WTC11 (cell line): ENCODE measurements around the gene ELMO1. TPM values are rescaled to one million over a fixed set of nuclear protein-coding genes. Genes with fewer than 3 reads are reported as not detected.

Experiments used
- ATAC-seq: fragments of 200-7000 bp; cut with Tn5 transposase; 2 replicates; pipeline ENCODE4 v1.10.0; 2021; ENCODE audit warnings: mild to moderate bottlenecking, moderate library complexity
- CTCF ChIA-PET: fragments of 300-600 bp; sonication (Branson Sonifier 250); formaldehyde crosslinking; loops from one replicate; lab custom pipeline; 2021; ENCODE audit warnings: antibody characterized with exemption; lab: Charles Lee
- POLR2A ChIA-PET: fragments of 350-600 bp; sonication (Branson Sonifier 250); formaldehyde crosslinking; loops from one replicate; lab custom pipeline; 2021; ENCODE audit warnings: antibody characterized with exemption; lab: Charles Lee
- DNase-seq: peaks from one replicate; pipeline ENCODE4 v3.0.0; 2021; ENCODE audit warnings: low spot score
- H3K27ac Mint-ChIP-seq: 2 replicates; pipeline ENCODE4 v1.8.0; 2021; ENCODE audit warnings: mixed read lengths
- H3K27me3 Mint-ChIP-seq: 2 replicates; pipeline ENCODE4 v1.8.0; 2021; ENCODE audit warnings: low read depth, mild to moderate bottlenecking, moderate library complexity, mixed read lengths
- H3K36me3 Mint-ChIP-seq: 2 replicates; pipeline ENCODE4 v1.8.0; 2021; ENCODE audit warnings: mixed read lengths
- H3K4me1 Mint-ChIP-seq: 2 replicates; pipeline ENCODE4 v1.8.0; 2022; ENCODE audit warnings: mixed read lengths
- H3K4me3 Mint-ChIP-seq: 2 replicates; pipeline ENCODE4 v1.8.0; 2021; ENCODE audit warnings: mild to moderate bottlenecking, moderate library complexity, mixed read lengths
- H3K9me3 Mint-ChIP-seq: 2 replicates; pipeline ENCODE4 v1.8.0; 2021; ENCODE audit warnings: mixed read lengths
- FOXJ3 ChIP-seq: sonication (generic); formaldehyde crosslinking; IDR thresholded peaks from 2 replicates; pipeline ENCODE4 v1.9.0; 2021; ENCODE audit warnings: missing genetic modification reagents, mild to moderate bottlenecking, borderline replicate concordance
- GRHL2 ChIP-seq: fragments of 250-450 bp; sonication (Bioruptor Pico); IDR thresholded peaks from 2 replicates; pipeline ENCODE4 v1.8.0; 2022; ENCODE audit warnings: mild to moderate bottlenecking, moderate library complexity; ENCODE audit not compliant: insufficient replicate concordance, severe bottlenecking
- IRF1 ChIP-seq: sonication (generic); formaldehyde crosslinking; IDR thresholded peaks from 2 replicates; pipeline ENCODE4 v1.8.0; 2023; ENCODE audit warnings: missing genetic modification reagents
- JUN ChIP-seq: sonication (generic); formaldehyde crosslinking; IDR thresholded peaks from 2 replicates; pipeline ENCODE4 v1.8.0; 2023; ENCODE audit warnings: mild to moderate bottlenecking, missing genetic modification reagents
- NFATC4 ChIP-seq: fragments of 250-450 bp; sonication (Bioruptor Pico); IDR thresholded peaks from 2 replicates; pipeline ENCODE4 v1.9.0; 2021; ENCODE audit warnings: mild to moderate bottlenecking
- SMAD4 ChIP-seq: sonication (generic); formaldehyde crosslinking; IDR thresholded peaks from 2 replicates; pipeline ENCODE4 v1.8.0; 2022; ENCODE audit warnings: mild to moderate bottlenecking, missing genetic modification reagents
- TCF7 ChIP-seq: sonication (generic); formaldehyde crosslinking; IDR thresholded peaks from 2 replicates; pipeline ENCODE4 v1.8.0; 2022; ENCODE audit warnings: mild to moderate bottlenecking, low read depth, missing genetic modification reagents, moderate library complexity
- ZMAT4 ChIP-seq: fragments of 250-450 bp; sonication (Bioruptor Pico); IDR thresholded peaks from 2 replicates; pipeline ENCODE4 v1.9.0; 2021; ENCODE audit warnings: mild to moderate bottlenecking
- ZNF121 ChIP-seq: sonication (generic); formaldehyde crosslinking; IDR thresholded peaks from 2 replicates; pipeline ENCODE4 v1.8.0; 2023; ENCODE audit warnings: missing genetic modification reagents
- ZNF138 ChIP-seq: sonication (generic); formaldehyde crosslinking; conservative IDR thresholded peaks from 2 replicates; pipeline ENCODE4 v1.8.1; 2022; ENCODE audit warnings: mild to moderate bottlenecking, moderate library complexity, missing genetic modification reagents
- ZNF232 ChIP-seq: sonication (generic); formaldehyde crosslinking; IDR thresholded peaks from 2 replicates; pipeline ENCODE4 v1.8.0; 2022; ENCODE audit warnings: mild to moderate bottlenecking, missing genetic modification reagents
- ZNF671 ChIP-seq: fragments of 250-450 bp; sonication (Bioruptor Pico); IDR thresholded peaks from 2 replicates; pipeline ENCODE4 v1.8.0; 2021; ENCODE audit warnings: mild to moderate bottlenecking
- ZSCAN18 ChIP-seq: fragments of 250-450 bp; sonication (Bioruptor Pico); IDR thresholded peaks from 2 replicates; pipeline ENCODE4 v2.1.2; 2022; ENCODE audit warnings: mild to moderate bottlenecking, moderate library complexity
- total RNA-seq: library from RNA; stranded (reverse); gene quantifications from 3 replicates; pipeline ENCODE4 v1.2.3, GENCODE V29; 2021
- TF ChIP-seq, protein P1 (sequence below): sonication (generic); formaldehyde crosslinking; conservative IDR thresholded peaks from 2 replicates; pipeline ENCODE4 v1.8.1; 2022; ENCODE audit warnings: mild to moderate bottlenecking, missing genetic modification reagents
- TF ChIP-seq, protein P2 (sequence below): sonication (generic); formaldehyde crosslinking; IDR thresholded peaks from 2 replicates; pipeline ENCODE4 v1.8.1; 2023; ENCODE audit warnings: mild to moderate bottlenecking, missing genetic modification reagents, moderate library complexity
- TF ChIP-seq, protein P3 (sequence below): sonication (generic); formaldehyde crosslinking; IDR thresholded peaks from 2 replicates; pipeline ENCODE4 v1.8.1; 2022; ENCODE audit warnings: low read depth, missing genetic modification reagents, borderline replicate concordance
- TF ChIP-seq, protein P4 (sequence below): sonication (generic); formaldehyde crosslinking; IDR thresholded peaks from 2 replicates; pipeline ENCODE4 v1.8.1; 2022; ENCODE audit warnings: mild to moderate bottlenecking, moderate library complexity, missing genetic modification reagents
- TF ChIP-seq, protein P5 (sequence below): fragments of 250-450 bp; sonication (Bioruptor Pico); IDR thresholded peaks from 2 replicates; pipeline ENCODE4 v1.9.0; 2021; ENCODE audit warnings: mild to moderate bottlenecking, borderline replicate concordance
- TF ChIP-seq, protein P6 (sequence below): sonication (generic); formaldehyde crosslinking; IDR thresholded peaks from 2 replicates; pipeline ENCODE4 v1.8.0; 2022; ENCODE audit warnings: missing genetic modification reagents

The ELMO1 gene
- total RNA-seq, 1 experiment from 2014 or later: 19.4 TPM

GRCh38 chr7:37056234-37056912 is 392.3 kb downstream of the ELMO1 start:
- DNase-seq: no peak
- ATAC-seq: no peak
- Mint-ChIP-seq H3K4me3 (no peak overlapping the region), H3K9me3 (peaks cover 24% of the 10 kb centered on the region), H3K36me3 (no peaks in the 10 kb centered on the region), H3K27me3 (no peaks in the 10 kb centered on the region), H3K27ac (no peak overlapping the region), H3K4me1 (peaks cover 12% of the 10 kb centered on the region)
- ChIA-PET POLR2A (no interaction called here), CTCF (interaction anchor here (0.5 to 1.2 kb wide), 2 partner anchors 126 to 738 kb away, joined by 3 to 5 read pairs; no protein-coding TSS in a partner anchor)
- TF ChIP-seq ZNF121 (CRISPR knock-in tag) (no peak), JUN (CRISPR knock-in tag) (no peak), TCF7 (CRISPR knock-in tag) (no peak), ZNF232 (CRISPR knock-in tag) (no peak), ZNF671 (no peak), ZNF138 (no peak), SMAD4 (no peak), IRF1 (CRISPR knock-in tag) (no peak), ZSCAN18 (CRISPR knock-in tag) (no peak)
- TF ChIP-seq, protein P1, sequence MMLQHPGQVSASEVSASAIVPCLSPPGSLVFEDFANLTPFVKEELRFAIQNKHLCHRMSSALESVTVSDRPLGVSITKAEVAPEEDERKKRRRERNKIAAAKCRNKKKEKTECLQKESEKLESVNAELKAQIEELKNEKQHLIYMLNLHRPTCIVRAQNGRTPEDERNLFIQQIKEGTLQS: no peak
- TF ChIP-seq, protein P2, sequence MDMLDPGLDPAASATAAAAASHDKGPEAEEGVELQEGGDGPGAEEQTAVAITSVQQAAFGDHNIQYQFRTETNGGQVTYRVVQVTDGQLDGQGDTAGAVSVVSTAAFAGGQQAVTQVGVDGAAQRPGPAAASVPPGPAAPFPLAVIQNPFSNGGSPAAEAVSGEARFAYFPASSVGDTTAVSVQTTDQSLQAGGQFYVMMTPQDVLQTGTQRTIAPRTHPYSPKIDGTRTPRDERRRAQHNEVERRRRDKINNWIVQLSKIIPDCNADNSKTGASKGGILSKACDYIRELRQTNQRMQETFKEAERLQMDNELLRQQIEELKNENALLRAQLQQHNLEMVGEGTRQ: no peak
- TF ChIP-seq, protein P3, sequence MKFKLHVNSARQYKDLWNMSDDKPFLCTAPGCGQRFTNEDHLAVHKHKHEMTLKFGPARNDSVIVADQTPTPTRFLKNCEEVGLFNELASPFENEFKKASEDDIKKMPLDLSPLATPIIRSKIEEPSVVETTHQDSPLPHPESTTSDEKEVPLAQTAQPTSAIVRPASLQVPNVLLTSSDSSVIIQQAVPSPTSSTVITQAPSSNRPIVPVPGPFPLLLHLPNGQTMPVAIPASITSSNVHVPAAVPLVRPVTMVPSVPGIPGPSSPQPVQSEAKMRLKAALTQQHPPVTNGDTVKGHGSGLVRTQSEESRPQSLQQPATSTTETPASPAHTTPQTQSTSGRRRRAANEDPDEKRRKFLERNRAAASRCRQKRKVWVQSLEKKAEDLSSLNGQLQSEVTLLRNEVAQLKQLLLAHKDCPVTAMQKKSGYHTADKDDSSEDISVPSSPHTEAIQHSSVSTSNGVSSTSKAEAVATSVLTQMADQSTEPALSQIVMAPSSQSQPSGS (CRISPR knock-in tag): no peak

- no peak overlapping the region for H3K27ac Mint-ChIP-seq
- ATAC-seq: no peak
- CTCF ChIA-PET: no interaction called here
- TF ChIP-seq ZMAT4 (CRISPR knock-in tag) (no peak), GRHL2 (CRISPR knock-in tag) (no peak), FOXJ3 (no peak), NFATC4 (CRISPR knock-in tag) (no peak)
- TF ChIP-seq, protein P4, sequence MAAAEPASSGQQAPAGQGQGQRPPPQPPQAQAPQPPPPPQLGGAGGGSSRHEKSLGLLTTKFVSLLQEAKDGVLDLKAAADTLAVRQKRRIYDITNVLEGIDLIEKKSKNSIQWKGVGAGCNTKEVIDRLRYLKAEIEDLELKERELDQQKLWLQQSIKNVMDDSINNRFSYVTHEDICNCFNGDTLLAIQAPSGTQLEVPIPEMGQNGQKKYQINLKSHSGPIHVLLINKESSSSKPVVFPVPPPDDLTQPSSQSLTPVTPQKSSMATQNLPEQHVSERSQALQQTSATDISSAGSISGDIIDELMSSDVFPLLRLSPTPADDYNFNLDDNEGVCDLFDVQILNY (CRISPR knock-in tag): no peak
- TF ChIP-seq, protein P5, sequence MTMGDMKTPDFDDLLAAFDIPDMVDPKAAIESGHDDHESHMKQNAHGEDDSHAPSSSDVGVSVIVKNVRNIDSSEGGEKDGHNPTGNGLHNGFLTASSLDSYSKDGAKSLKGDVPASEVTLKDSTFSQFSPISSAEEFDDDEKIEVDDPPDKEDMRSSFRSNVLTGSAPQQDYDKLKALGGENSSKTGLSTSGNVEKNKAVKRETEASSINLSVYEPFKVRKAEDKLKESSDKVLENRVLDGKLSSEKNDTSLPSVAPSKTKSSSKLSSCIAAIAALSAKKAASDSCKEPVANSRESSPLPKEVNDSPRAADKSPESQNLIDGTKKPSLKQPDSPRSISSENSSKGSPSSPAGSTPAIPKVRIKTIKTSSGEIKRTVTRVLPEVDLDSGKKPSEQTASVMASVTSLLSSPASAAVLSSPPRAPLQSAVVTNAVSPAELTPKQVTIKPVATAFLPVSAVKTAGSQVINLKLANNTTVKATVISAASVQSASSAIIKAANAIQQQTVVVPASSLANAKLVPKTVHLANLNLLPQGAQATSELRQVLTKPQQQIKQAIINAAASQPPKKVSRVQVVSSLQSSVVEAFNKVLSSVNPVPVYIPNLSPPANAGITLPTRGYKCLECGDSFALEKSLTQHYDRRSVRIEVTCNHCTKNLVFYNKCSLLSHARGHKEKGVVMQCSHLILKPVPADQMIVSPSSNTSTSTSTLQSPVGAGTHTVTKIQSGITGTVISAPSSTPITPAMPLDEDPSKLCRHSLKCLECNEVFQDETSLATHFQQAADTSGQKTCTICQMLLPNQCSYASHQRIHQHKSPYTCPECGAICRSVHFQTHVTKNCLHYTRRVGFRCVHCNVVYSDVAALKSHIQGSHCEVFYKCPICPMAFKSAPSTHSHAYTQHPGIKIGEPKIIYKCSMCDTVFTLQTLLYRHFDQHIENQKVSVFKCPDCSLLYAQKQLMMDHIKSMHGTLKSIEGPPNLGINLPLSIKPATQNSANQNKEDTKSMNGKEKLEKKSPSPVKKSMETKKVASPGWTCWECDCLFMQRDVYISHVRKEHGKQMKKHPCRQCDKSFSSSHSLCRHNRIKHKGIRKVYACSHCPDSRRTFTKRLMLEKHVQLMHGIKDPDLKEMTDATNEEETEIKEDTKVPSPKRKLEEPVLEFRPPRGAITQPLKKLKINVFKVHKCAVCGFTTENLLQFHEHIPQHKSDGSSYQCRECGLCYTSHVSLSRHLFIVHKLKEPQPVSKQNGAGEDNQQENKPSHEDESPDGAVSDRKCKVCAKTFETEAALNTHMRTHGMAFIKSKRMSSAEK (CRISPR knock-in tag): no peak
- TF ChIP-seq, protein P1: no peak
- TF ChIP-seq, protein P6, sequence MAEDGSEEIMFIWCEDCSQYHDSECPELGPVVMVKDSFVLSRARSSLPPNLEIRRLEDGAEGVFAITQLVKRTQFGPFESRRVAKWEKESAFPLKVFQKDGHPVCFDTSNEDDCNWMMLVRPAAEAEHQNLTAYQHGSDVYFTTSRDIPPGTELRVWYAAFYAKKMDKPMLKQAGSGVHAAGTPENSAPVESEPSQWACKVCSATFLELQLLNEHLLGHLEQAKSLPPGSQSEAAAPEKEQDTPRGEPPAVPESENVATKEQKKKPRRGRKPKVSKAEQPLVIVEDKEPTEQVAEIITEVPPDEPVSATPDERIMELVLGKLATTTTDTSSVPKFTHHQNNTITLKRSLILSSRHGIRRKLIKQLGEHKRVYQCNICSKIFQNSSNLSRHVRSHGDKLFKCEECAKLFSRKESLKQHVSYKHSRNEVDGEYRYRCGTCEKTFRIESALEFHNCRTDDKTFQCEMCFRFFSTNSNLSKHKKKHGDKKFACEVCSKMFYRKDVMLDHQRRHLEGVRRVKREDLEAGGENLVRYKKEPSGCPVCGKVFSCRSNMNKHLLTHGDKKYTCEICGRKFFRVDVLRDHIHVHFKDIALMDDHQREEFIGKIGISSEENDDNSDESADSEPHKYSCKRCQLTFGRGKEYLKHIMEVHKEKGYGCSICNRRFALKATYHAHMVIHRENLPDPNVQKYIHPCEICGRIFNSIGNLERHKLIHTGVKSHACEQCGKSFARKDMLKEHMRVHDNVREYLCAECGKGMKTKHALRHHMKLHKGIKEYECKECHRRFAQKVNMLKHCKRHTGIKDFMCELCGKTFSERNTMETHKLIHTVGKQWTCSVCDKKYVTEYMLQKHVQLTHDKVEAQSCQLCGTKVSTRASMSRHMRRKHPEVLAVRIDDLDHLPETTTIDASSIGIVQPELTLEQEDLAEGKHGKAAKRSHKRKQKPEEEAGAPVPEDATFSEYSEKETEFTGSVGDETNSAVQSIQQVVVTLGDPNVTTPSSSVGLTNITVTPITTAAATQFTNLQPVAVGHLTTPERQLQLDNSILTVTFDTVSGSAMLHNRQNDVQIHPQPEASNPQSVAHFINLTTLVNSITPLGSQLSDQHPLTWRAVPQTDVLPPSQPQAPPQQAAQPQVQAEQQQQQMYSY (CRISPR knock-in tag): no peak
Observed at GRCh38 chr7:37054624-37055241, 393.9 kb downstream of the ELMO1 start.

More at GRCh38 chr7:37054624-37055241, 393.9 kb downstream of the ELMO1 start:
- no peak for DNase-seq
- Mint-ChIP-seq H3K36me3 (no peaks in the 10 kb centered on the region), H3K27me3 (no peaks in the 10 kb centered on the region), H3K4me3 (no peak overlapping the region), H3K4me1 (peaks cover 12% of the 10 kb centered on the region), H3K9me3 (peaks cover 18% of the 10 kb centered on the region)
- POLR2A ChIA-PET: no interaction called here
